HEK293 (cell line): Measurements from ENCODE around the gene DHRS2.
A peak's percentile ranks its signal among the peaks of the same experiment; 100 is the strongest.

Experiments used
- CTCF ChIA-PET: fragments of 350-600 bp; formaldehyde crosslinking; extraction: SDS; loops from one replicate; lab custom pipeline; 2021; ENCODE audit warnings: antibody characterized with exemption; lab: Yijun Ruan, JAX
- POLR2A ChIA-PET: fragments of 300-600 bp; formaldehyde crosslinking; extraction: SDS; loops from one replicate; lab custom pipeline; 2020; ENCODE audit warnings: antibody characterized with exemption, inconsistent platforms; lab: Yijun Ruan, JAX
- H3K27ac ChIP-seq: fragments of 200-500 bp; sonication (Bioruptor generic); 2 replicates; pipeline ENCODE4 v1.5.1; 2014; ENCODE audit warnings: low read depth, low read length, control low read depth, inconsistent platforms; ENCODE audit errors: extremely low read depth
- H3K36me3 ChIP-seq, 2 experiments: fragments of 200-500 bp in 1 of 2; sonication (Bioruptor generic) in 1 of 2; 1 replicate in 1 of 2; 2 replicates in 1 of 2; pipeline ENCODE4 v1.5.1; 2014 to 2017; ENCODE audit warnings: inconsistent platforms in 2 of 2, low read length in 2 of 2; ENCODE audit not compliant: control insufficient read depth in 2 of 2, insufficient read depth in 1 of 2
- H3K4me1 ChIP-seq: fragments of 200-500 bp; sonication (Bioruptor generic); 2 replicates; pipeline ENCODE4 v1.5.1; 2014; ENCODE audit warnings: mild to moderate bottlenecking, low read length, inconsistent platforms; ENCODE audit not compliant: control insufficient read depth, insufficient read depth
- H3K4me3 ChIP-seq: 2 replicates; pipeline ENCODE4 v1.5.1; 2011; ENCODE audit warnings: low read depth, mild to moderate bottlenecking, control low read depth, low read length, moderate library complexity
- H3K9me3 ChIP-seq: fragments of 200-500 bp; sonication (Bioruptor generic); 2 replicates; pipeline ENCODE4 v1.5.1; 2014; ENCODE audit warnings: low read depth, low read length, inconsistent platforms; ENCODE audit not compliant: control insufficient read depth, insufficient read depth
- EGR2 ChIP-seq: fragments of 450-650 bp; formaldehyde crosslinking; IDR thresholded peaks from 2 replicates; pipeline ENCODE4 v1.5.1; 2016; ENCODE audit warnings: low read depth, missing biosample characterization, missing genetic modification characterization
- GLI2 ChIP-seq: fragments of 450-650 bp; formaldehyde crosslinking; IDR thresholded peaks from 2 replicates; pipeline ENCODE4; 2017; ENCODE audit warnings: missing biosample characterization, missing genetic modification characterization, low read depth, borderline replicate concordance
- GLIS1 ChIP-seq: fragments of 450-650 bp; formaldehyde crosslinking; IDR thresholded peaks from 2 replicates; pipeline ENCODE4 v1.5.1; 2016; ENCODE audit warnings: missing biosample characterization, missing genetic modification characterization
- GLIS2 ChIP-seq: fragments of 450-650 bp; formaldehyde crosslinking; IDR thresholded peaks from 2 replicates; pipeline ENCODE4 v1.5.1; 2016; ENCODE audit warnings: missing biosample characterization, missing genetic modification characterization
- HOXA7 ChIP-seq: sonication (generic); formaldehyde crosslinking; IDR thresholded peaks from 2 replicates; pipeline ENCODE4 v1.8.1; 2022; ENCODE audit warnings: missing genetic modification reagents, borderline replicate concordance
- ZBTB17 ChIP-seq: fragments of 450-650 bp; formaldehyde crosslinking; IDR thresholded peaks from 2 replicates; pipeline ENCODE4 v1.5.1; 2016; ENCODE audit warnings: missing biosample characterization, missing genetic modification characterization
- ZBTB21 ChIP-seq: fragments of 450-650 bp; formaldehyde crosslinking; IDR thresholded peaks from 2 replicates; pipeline ENCODE4 v1.5.1; 2017; ENCODE audit warnings: missing biosample characterization, missing genetic modification characterization
- ZBTB8A ChIP-seq: fragments of 450-650 bp; formaldehyde crosslinking; IDR thresholded peaks from 2 replicates; pipeline ENCODE4 v1.5.1; 2016; ENCODE audit warnings: missing biosample characterization, missing genetic modification characterization
- ZEB2 ChIP-seq: fragments of 450-650 bp; formaldehyde crosslinking; IDR thresholded peaks from 2 replicates; pipeline ENCODE4 v1.5.1; 2016; ENCODE audit warnings: missing biosample characterization, missing genetic modification characterization
- ZFP3 ChIP-seq: fragments of 450-650 bp; formaldehyde crosslinking; IDR thresholded peaks from 2 replicates; pipeline ENCODE4 v1.5.1; 2016; ENCODE audit warnings: low read depth, missing biosample characterization, missing genetic modification characterization
- ZFP69B ChIP-seq: fragments of 450-650 bp; formaldehyde crosslinking; IDR thresholded peaks from 2 replicates; pipeline ENCODE4 v1.5.1; 2016; ENCODE audit warnings: missing biosample characterization, missing genetic modification characterization
- ZIC2 ChIP-seq: fragments of 450-650 bp; formaldehyde crosslinking; IDR thresholded peaks from 2 replicates; pipeline ENCODE4 v1.5.1; 2016; ENCODE audit warnings: missing biosample characterization, missing genetic modification characterization
- ZNF169 ChIP-seq: fragments of 450-650 bp; formaldehyde crosslinking; IDR thresholded peaks from 2 replicates; pipeline ENCODE4 v1.5.1; 2016; ENCODE audit warnings: missing biosample characterization, missing genetic modification characterization
- ZNF175 ChIP-seq: fragments of 450-650 bp; formaldehyde crosslinking; IDR thresholded peaks from 2 replicates; pipeline ENCODE4 v1.5.1; 2016; ENCODE audit warnings: missing biosample characterization, missing genetic modification characterization
- ZNF214 ChIP-seq: fragments of 450-650 bp; formaldehyde crosslinking; IDR thresholded peaks from 2 replicates; pipeline ENCODE4 v1.5.1; 2017; ENCODE audit warnings: missing biosample characterization, mild to moderate bottlenecking, missing genetic modification characterization, borderline replicate concordance
- ZNF221 ChIP-seq: fragments of 450-650 bp; formaldehyde crosslinking; IDR thresholded peaks from 2 replicates; pipeline ENCODE4 v1.5.1; 2017; ENCODE audit warnings: missing biosample characterization, missing genetic modification characterization, borderline replicate concordance
- ZNF292 ChIP-seq: fragments of 450-650 bp; formaldehyde crosslinking; IDR thresholded peaks from 2 replicates; pipeline ENCODE4 v1.5.1; 2016; ENCODE audit warnings: low read depth, missing biosample characterization, missing genetic modification characterization, borderline replicate concordance
- ZNF341 ChIP-seq: fragments of 450-650 bp; formaldehyde crosslinking; IDR thresholded peaks from 2 replicates; pipeline ENCODE4; 2016; ENCODE audit warnings: low read depth, missing biosample characterization, missing genetic modification characterization
- ZNF391 ChIP-seq: fragments of 450-650 bp; formaldehyde crosslinking; IDR thresholded peaks from 2 replicates; pipeline ENCODE4 v1.5.1; 2016; ENCODE audit warnings: low read depth, missing biosample characterization, missing genetic modification characterization, borderline replicate concordance
- ZNF473 ChIP-seq: fragments of 450-650 bp; formaldehyde crosslinking; IDR thresholded peaks from 2 replicates; pipeline ENCODE4 v1.5.1; 2017; ENCODE audit warnings: missing biosample characterization, missing genetic modification characterization
- ZNF544 ChIP-seq: fragments of 450-650 bp; formaldehyde crosslinking; IDR thresholded peaks from 2 replicates; pipeline ENCODE4 v1.5.0; 2017; ENCODE audit warnings: missing biosample characterization, missing genetic modification characterization
- ZNF548 ChIP-seq: fragments of 450-650 bp; formaldehyde crosslinking; IDR thresholded peaks from 2 replicates; pipeline ENCODE4 v1.5.1; 2016; ENCODE audit warnings: missing biosample characterization, missing genetic modification characterization
- ZNF549 ChIP-seq: fragments of 450-650 bp; IDR thresholded peaks from 2 replicates; pipeline ENCODE4 v1.5.1; 2018; ENCODE audit warnings: missing biosample characterization, missing genetic modification characterization, mild to moderate bottlenecking, inconsistent platforms, moderate library complexity
- ZNF654 ChIP-seq: fragments of 450-650 bp; formaldehyde crosslinking; IDR thresholded peaks from 2 replicates; pipeline ENCODE4 v1.5.1; 2016; ENCODE audit warnings: low read depth, missing biosample characterization, missing genetic modification characterization
- ZNF707 ChIP-seq: fragments of 450-650 bp; formaldehyde crosslinking; IDR thresholded peaks from 2 replicates; pipeline ENCODE4 v1.5.1; 2016; ENCODE audit warnings: missing biosample characterization, missing genetic modification characterization
- ZNF768 ChIP-seq: fragments of 450-650 bp; formaldehyde crosslinking; IDR thresholded peaks from 2 replicates; pipeline ENCODE4 v1.5.1; 2018; ENCODE audit warnings: missing biosample characterization, mild to moderate bottlenecking, missing genetic modification characterization
- ZNF791 ChIP-seq: fragments of 450-650 bp; formaldehyde crosslinking; IDR thresholded peaks from 2 replicates; pipeline ENCODE4 v1.5.1; 2016; ENCODE audit warnings: missing biosample characterization, missing genetic modification characterization
- TF ChIP-seq, protein P1 (sequence below): fragments of 450-650 bp; formaldehyde crosslinking; IDR thresholded peaks from 2 replicates; pipeline ENCODE4 v1.5.1; 2016; ENCODE audit warnings: missing biosample characterization, missing genetic modification characterization
- TF ChIP-seq, protein P2 (sequence below): fragments of 450-650 bp; formaldehyde crosslinking; IDR thresholded peaks from 2 replicates; pipeline ENCODE4 v1.5.1; 2017; ENCODE audit warnings: missing biosample characterization, missing genetic modification characterization

DHRS2 gene, protein sequence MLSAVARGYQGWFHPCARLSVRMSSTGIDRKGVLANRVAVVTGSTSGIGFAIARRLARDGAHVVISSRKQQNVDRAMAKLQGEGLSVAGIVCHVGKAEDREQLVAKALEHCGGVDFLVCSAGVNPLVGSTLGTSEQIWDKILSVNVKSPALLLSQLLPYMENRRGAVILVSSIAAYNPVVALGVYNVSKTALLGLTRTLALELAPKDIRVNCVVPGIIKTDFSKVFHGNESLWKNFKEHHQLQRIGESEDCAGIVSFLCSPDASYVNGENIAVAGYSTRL

DNA sequence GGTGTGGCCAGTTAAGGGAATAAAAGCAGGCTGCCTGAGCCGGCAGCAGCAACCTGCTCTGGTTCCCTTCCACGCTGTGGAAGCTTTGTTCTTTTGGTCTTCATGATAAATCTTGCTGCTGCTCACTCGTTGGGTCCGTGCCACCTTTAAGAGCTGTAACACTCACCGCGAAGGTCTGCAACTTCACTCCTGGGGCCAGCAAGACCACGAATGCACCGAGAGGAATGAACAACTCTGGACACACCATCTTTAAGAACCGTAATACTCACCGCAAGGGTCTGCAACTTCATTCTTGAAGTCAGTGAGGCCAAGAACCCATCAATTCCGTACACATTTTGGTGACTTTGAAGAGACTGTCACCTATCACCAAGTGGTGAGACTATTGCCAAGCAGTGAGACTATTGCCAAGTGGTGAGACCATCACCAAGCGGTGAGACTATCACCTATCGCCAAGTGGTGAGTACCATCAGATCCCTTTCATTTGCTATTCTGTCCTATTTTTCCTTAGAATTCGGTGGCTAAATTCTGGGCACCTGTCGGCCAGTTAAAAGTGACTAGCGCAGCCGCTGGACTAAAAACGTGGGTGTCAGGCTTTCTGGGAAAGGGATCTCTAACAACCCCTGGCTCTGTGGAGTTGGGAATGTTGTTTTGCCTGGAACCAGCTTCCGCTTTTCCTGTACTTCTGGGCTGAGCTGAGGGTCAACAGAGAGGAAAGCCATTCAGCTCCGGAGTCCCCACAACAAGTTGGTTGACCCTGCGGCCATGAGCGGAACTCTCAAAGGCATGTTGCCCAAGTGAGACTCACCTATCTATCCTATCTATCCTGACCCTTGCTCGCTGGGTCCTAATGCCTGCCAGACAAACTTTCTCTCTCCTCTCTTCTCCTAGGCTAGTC lies at the start of gene DHRS2:
TSS of gene DHRS2 (plus strand) at position 48 of the 895 bp plus-strand sequence. CDS start 2,501 bp downstream, outside the sequence.
- peaks cover 15% of the 10 kb centered on the region for H3K4me1 ChIP-seq
- TF ChIP-seq ZFP3 (tag by site-specific recombination), result no peak
- TF ChIP-seq ZFP69B, result no peak
- TF ChIP-seq ZBTB8A (tag by site-specific recombination), result no peak
- no peak for TF ChIP-seq ZNF544 (tag by site-specific recombination)
- no peak for TF ChIP-seq ZNF221 (tag by site-specific recombination)
- no peak for TF ChIP-seq ZNF292 (tag by site-specific recombination)
- no peak for TF ChIP-seq ZNF791
- TF ChIP-seq ZNF707, result no peak
- no peak for TF ChIP-seq ZNF175 (tag by site-specific recombination)
- no peaks in the 10 kb centered on the region for H3K36me3 ChIP-seq
- no peak within 1 kb of the TSS for H3K27ac ChIP-seq
- no peaks in the 10 kb centered on the region for H3K9me3 ChIP-seq
- no peak within 1 kb of the TSS for H3K4me3 ChIP-seq
- POLR2A ChIA-PET, result interaction anchor here (0.6 kb wide), 1 partner anchor 1235 kb away, joined by 3 read pairs; no protein-coding TSS in a partner anchor
- CTCF ChIA-PET, result interaction anchor here (0.9 to 1.7 kb wide), 2 partner anchors 48 to 273 kb away, joined by 3 to 6 read pairs; no protein-coding TSS in a partner anchor

DNA sequence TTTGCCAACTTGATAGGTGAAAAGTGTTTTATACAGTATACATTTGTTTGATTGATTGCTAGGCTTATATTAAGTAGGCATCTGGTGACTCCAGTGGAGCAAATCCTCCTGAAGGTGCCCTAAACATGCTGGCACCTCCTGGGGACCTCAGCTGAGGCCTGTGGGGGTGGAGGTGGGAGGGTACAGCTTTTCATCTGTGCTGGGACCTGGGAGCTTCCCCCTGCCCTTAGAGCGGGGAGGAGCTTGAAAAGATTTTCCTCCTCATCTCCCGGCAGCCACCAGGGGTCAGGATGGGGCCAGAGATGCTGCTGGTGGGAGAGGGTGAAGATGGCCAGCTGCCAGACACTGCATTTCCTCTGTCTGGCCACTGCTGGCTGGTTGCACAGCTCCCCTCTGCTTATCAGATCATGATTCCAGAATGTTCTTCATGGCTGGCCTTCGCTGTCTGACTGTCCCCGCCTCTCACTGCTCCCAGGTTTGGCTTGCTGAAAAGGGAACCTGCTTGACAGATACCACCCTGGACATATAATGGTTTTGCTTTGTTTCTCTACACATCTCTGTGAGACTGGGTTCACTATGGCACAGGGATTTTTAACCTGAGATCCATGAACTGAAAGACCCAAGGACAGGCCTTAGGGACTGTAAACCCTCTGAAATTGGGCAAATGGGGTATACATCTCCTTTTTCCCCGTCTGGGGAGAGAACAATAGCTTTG lies 47.1 kb upstream of the DHRS2 start:
- ChIA-PET CTCF (interaction anchor here (0.6 to 2.5 kb wide), 37 partner anchors 11 to 1918 kb away, joined by 3 to 38 read pairs (median 3); partner anchors contain the start of genes AP1G2 and DHRS2), POLR2A (interaction anchor here (0.7 to 1.3 kb wide), 4 partner anchors 11 to 287 kb away, joined by 3 to 4 read pairs (median 3); no protein-coding TSS in a partner anchor)
- Histone ChIP-seq H3K9me3 (no peaks in the 10 kb centered on the region), H3K4me3 (no peak overlapping the region), H3K27ac (no peak overlapping the region), H3K36me3 (no peaks in the 10 kb centered on the region), H3K4me1 (no peaks in the 10 kb centered on the region)
- TF ChIP-seq ZBTB17 (tag by site-specific recombination), result 0 out of 2 replicates have a peak, but pooled peaks have one; percentile 35
- no peak for TF ChIP-seq GLIS2 (tag by site-specific recombination)
- no peak for TF ChIP-seq ZNF473 (tag by site-specific recombination)
- TF ChIP-seq EGR2 (tag by site-specific recombination), result 0 out of 2 replicates have a peak, but pooled peaks have one; percentile 20
- no peak for TF ChIP-seq ZNF391 (tag by site-specific recombination)
- no peak for TF ChIP-seq HOXA7 (CRISPR knock-in tag)
- TF ChIP-seq GLI2 (tag by site-specific recombination), result no peak
- TF ChIP-seq ZNF768 (tag by site-specific recombination), result no peak
- peak; percentile 93 for TF ChIP-seq ZNF341
- TF ChIP-seq ZNF549 (tag by site-specific recombination), result no peak
- peak; percentile 75 for TF ChIP-seq GLIS1 (tag by site-specific recombination)
- TF ChIP-seq, protein P1, sequence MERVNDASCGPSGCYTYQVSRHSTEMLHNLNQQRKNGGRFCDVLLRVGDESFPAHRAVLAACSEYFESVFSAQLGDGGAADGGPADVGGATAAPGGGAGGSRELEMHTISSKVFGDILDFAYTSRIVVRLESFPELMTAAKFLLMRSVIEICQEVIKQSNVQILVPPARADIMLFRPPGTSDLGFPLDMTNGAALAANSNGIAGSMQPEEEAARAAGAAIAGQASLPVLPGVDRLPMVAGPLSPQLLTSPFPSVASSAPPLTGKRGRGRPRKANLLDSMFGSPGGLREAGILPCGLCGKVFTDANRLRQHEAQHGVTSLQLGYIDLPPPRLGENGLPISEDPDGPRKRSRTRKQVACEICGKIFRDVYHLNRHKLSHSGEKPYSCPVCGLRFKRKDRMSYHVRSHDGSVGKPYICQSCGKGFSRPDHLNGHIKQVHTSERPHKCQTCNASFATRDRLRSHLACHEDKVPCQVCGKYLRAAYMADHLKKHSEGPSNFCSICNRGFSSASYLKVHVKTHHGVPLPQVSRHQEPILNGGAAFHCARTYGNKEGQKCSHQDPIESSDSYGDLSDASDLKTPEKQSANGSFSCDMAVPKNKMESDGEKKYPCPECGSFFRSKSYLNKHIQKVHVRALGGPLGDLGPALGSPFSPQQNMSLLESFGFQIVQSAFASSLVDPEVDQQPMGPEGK, result peak; percentile 43; the same call in 1 of the 2 replicates
- TF ChIP-seq ZNF654 (tag by site-specific recombination), result peak; percentile 70
- TF ChIP-seq, protein P2, sequence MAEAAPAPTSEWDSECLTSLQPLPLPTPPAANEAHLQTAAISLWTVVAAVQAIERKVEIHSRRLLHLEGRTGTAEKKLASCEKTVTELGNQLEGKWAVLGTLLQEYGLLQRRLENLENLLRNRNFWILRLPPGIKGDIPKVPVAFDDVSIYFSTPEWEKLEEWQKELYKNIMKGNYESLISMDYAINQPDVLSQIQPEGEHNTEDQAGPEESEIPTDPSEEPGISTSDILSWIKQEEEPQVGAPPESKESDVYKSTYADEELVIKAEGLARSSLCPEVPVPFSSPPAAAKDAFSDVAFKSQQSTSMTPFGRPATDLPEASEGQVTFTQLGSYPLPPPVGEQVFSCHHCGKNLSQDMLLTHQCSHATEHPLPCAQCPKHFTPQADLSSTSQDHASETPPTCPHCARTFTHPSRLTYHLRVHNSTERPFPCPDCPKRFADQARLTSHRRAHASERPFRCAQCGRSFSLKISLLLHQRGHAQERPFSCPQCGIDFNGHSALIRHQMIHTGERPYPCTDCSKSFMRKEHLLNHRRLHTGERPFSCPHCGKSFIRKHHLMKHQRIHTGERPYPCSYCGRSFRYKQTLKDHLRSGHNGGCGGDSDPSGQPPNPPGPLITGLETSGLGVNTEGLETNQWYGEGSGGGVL (tag by site-specific recombination), result 0 out of 2 replicates have a peak, but pooled peaks have one; percentile 5
- no peak for TF ChIP-seq ZBTB21
- TF ChIP-seq ZIC2 (tag by site-specific recombination), result peak; percentile 11; the same call in 1 of the 2 replicates
- TF ChIP-seq ZEB2 (tag by site-specific recombination), result 0 out of 2 replicates have a peak, but pooled peaks have one; percentile 16
- no peak for TF ChIP-seq ZNF548
- no peak for TF ChIP-seq ZNF214
- TF ChIP-seq ZNF169 (tag by site-specific recombination), result no peak
